K562 (cell line): ENCODE measurements around the gene SNIP1. TPM values are rescaled to one million over a fixed set of nuclear protein-coding genes. Genes with fewer than 3 reads are reported as not detected.

ENCODE experiments used
- BDP1 ChIP-seq: IDR thresholded peaks from 3 replicates; pipeline ENCODE4 v1.6.1; 2011; ENCODE audit not compliant: insufficient read length, insufficient read depth
- E2F5 ChIP-seq: sonication (generic); formaldehyde crosslinking; IDR thresholded peaks from 2 replicates; pipeline ENCODE4 v1.8.0; 2022; ENCODE audit warnings: mild to moderate bottlenecking, missing genetic modification reagents
- FOXO4 ChIP-seq: fragments of 450-650 bp; formaldehyde crosslinking; IDR thresholded peaks from 2 replicates; pipeline ENCODE4 v1.4.0; 2020; ENCODE audit warnings: mild to moderate bottlenecking, moderate library complexity
- KAT2B ChIP-seq: IDR thresholded peaks from one replicate; pipeline ENCODE4 v1.6.1; 2012; ENCODE audit warnings: low read depth, mild to moderate bottlenecking, control low read depth, inconsistent platforms, low read length, moderate library complexity
- KLF1 ChIP-seq: fragments of 450-650 bp; IDR thresholded peaks from 2 replicates; pipeline ENCODE4 v1.6.1; 2016; ENCODE audit warnings: missing genetic modification characterization, missing compliant biosample characterization
- NONO ChIP-seq, 2 experiments: fragments of 200-400 bp in 1 of 2; fragments of 450-650 bp in 1 of 2; formaldehyde crosslinking in 1 of 2; IDR thresholded peaks; 2 replicates each; pipeline ENCODE4 v1.6.1; 2017; ENCODE audit warnings: low read depth in 2 of 2, mild to moderate bottlenecking in 2 of 2, moderate library complexity in 2 of 2, low read length in 1 of 2
- NR2C1 ChIP-seq, 2 experiments: fragments of 450-650 bp; IDR thresholded peaks; 2 replicates each; pipeline ENCODE4 v1.6.1; 2017; ENCODE audit warnings: mild to moderate bottlenecking in 2 of 2, antibody characterized with exemption in 1 of 2, inconsistent platforms in 1 of 2, missing compliant biosample characterization in 1 of 2, missing genetic modification characterization in 1 of 2
- PHF8 ChIP-seq: fragments of 200-600 bp; sonication (generic); IDR thresholded peaks from 2 replicates; pipeline ENCODE4 v1.6.1; 2012; ENCODE audit warnings: mixed run types, mild to moderate bottlenecking, inconsistent platforms, low read length, moderate library complexity, borderline replicate concordance
- RBM17 ChIP-seq: fragments of 200-400 bp; formaldehyde crosslinking; IDR thresholded peaks from 2 replicates; pipeline ENCODE4 v1.6.1; 2017; ENCODE audit warnings: low read depth, mild to moderate bottlenecking, low read length, borderline replicate concordance
- RBM34 ChIP-seq: fragments of 200-400 bp; formaldehyde crosslinking; IDR thresholded peaks from 2 replicates; pipeline ENCODE4 v1.6.1; 2018; ENCODE audit warnings: low read length, borderline replicate concordance; ENCODE audit not compliant: insufficient read depth
- SMAD3 ChIP-seq: fragments of 450-650 bp; formaldehyde crosslinking; conservative IDR thresholded peaks from 2 replicates; pipeline ENCODE4 v1.4.0; 2020; ENCODE audit warnings: mild to moderate bottlenecking
- SNIP1 ChIP-seq: fragments of 450-650 bp; IDR thresholded peaks from 2 replicates; pipeline ENCODE4 v1.7.1; 2017; ENCODE audit warnings: low read depth, mild to moderate bottlenecking
- SRSF7 ChIP-seq: fragments of 200-400 bp; formaldehyde crosslinking; optimal IDR thresholded peaks from 2 replicates; pipeline ENCODE3; 2017; ENCODE audit warnings: mild to moderate bottlenecking, low read depth, low read length
- TBP ChIP-seq: optimal IDR thresholded peaks from 2 replicates; pipeline ENCODE3; 2011; ENCODE audit warnings: low read depth, low read length, improper control_type of control experiment
- TEAD2 ChIP-seq: fragments of 450-650 bp; IDR thresholded peaks from 2 replicates; pipeline ENCODE4 v1.6.1; 2016; ENCODE audit warnings: missing genetic modification characterization, control low read depth, missing compliant biosample characterization
- XRCC4 ChIP-seq: IDR thresholded peaks from one replicate; pipeline ENCODE4 v1.6.1; 2011; ENCODE audit not compliant: insufficient read depth, insufficient read length; ENCODE audit errors: extremely low read depth
- polyA plus RNA-seq, 8 experiments: library from polyadenylated mRNA; depleted of rRNA in 4 of 8; stranded (reverse) in 5 of 8; unstranded in 3 of 8; fragments of >200 nt; fragmentation: Nextera tagmentation in 2 of 8; fragmentation: Illumina TruSeq in 1 of 8; extraction: Ambion mirVana in 2 of 8; extraction: Trizol in 1 of 8; gene quantifications; 2 replicates each; pipeline versions ENCODE4 v1.2.1 to v1.2.3, GENCODE V29; 2011 to 2014; ENCODE audit warnings: inconsistent platforms in 1 of 8, missing spikeins in 1 of 8
- total RNA-seq, 7 experiments: library from RNA; depleted of rRNA in 6 of 7; stranded (reverse); fragments of >200 nt in 6 of 7; fragmentation: Illumina TruSeq in 2 of 7; extraction: Trizol in 2 of 7; gene quantifications; 2 replicates each; pipeline versions ENCODE4 v1.2.1 to v1.2.3, GENCODE V29; 2011 to 2021; ENCODE audit warnings: low replicate concordance in 1 of 7
- TF ChIP-seq, protein P1 (sequence below), 3 experiments: fragments of 200-800 bp in 1 of 3; fragments of 250-450 bp in 1 of 3; fragments of 450-650 bp in 1 of 3; sonication (Bioruptor Pico) in 1 of 3; sonication (Bioruptor generic) in 1 of 3; formaldehyde crosslinking in 1 of 3; IDR thresholded peaks; 2 replicates each; pipeline versions ENCODE4 v1.6.1 to v1.8.0; 2016 to 2022; ENCODE audit warnings: mild to moderate bottlenecking in 2 of 3, missing genetic modification characterization in 2 of 3, missing compliant biosample characterization in 1 of 3, moderate library complexity in 1 of 3
- TF ChIP-seq, protein P2 (sequence below): sonication (generic); formaldehyde crosslinking; IDR thresholded peaks from 2 replicates; pipeline ENCODE4 v1.8.1; 2023; ENCODE audit warnings: mild to moderate bottlenecking, missing genetic modification reagents

Gene SNIP1
- total and polyA plus RNA-seq, 9 of the 15 experiments (the other 6 are each of a cell fraction or from before 2014, with no cell fraction given) = 2.9 to 25.9 (median 14.6) TPM

GRCh38 chr1:37560401-37561132, 6.5 kb upstream of the SNIP1 start (continued):
- TF ChIP-seq, protein P1, sequence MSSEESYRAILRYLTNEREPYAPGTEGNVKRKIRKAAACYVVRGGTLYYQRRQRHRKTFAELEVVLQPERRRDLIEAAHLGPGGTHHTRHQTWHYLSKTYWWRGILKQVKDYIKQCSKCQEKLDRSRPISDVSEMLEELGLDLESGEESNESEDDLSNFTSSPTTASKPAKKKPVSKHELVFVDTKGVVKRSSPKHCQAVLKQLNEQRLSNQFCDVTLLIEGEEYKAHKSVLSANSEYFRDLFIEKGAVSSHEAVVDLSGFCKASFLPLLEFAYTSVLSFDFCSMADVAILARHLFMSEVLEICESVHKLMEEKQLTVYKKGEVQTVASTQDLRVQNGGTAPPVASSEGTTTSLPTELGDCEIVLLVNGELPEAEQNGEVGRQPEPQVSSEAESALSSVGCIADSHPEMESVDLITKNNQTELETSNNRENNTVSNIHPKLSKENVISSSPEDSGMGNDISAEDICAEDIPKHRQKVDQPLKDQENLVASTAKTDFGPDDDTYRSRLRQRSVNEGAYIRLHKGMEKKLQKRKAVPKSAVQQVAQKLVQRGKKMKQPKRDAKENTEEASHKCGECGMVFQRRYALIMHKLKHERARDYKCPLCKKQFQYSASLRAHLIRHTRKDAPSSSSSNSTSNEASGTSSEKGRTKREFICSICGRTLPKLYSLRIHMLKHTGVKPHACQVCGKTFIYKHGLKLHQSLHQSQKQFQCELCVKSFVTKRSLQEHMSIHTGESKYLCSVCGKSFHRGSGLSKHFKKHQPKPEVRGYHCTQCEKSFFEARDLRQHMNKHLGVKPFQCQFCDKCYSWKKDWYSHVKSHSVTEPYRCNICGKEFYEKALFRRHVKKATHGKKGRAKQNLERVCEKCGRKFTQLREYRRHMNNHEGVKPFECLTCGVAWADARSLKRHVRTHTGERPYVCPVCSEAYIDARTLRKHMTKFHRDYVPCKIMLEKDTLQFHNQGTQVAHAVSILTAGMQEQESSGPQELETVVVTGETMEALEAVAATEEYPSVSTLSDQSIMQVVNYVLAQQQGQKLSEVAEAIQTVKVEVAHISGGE (CRISPR knock-in tag; IDR thresholded peaks at IDR 0.05) = no peak
- no peak for TF ChIP-seq RBM34
- TF ChIP-seq TBP = no peak
- TF ChIP-seq SRSF7 = no peak
- TF ChIP-seq KLF1 (tag) = no peak
- no peak for TF ChIP-seq XRCC4
- peak; percentile 35; the same call in 1 of the 2 replicates for TF ChIP-seq TEAD2
- no peak for TF ChIP-seq SNIP1
- TF ChIP-seq PHF8 = no peak
- TF ChIP-seq NR2C1 (IDR thresholded peaks at IDR 0.05) = no peak
- TF ChIP-seq NR2C1 (tag; IDR thresholded peaks at IDR 0.05) = 0 out of 2 replicates have a peak, but pooled peaks have one; percentile 43
- TF ChIP-seq SMAD3 (CRISPR knock-in tag) = 0 out of 2 replicates have a peak, but pooled peaks have one; percentile 36
- TF ChIP-seq, protein P2, sequence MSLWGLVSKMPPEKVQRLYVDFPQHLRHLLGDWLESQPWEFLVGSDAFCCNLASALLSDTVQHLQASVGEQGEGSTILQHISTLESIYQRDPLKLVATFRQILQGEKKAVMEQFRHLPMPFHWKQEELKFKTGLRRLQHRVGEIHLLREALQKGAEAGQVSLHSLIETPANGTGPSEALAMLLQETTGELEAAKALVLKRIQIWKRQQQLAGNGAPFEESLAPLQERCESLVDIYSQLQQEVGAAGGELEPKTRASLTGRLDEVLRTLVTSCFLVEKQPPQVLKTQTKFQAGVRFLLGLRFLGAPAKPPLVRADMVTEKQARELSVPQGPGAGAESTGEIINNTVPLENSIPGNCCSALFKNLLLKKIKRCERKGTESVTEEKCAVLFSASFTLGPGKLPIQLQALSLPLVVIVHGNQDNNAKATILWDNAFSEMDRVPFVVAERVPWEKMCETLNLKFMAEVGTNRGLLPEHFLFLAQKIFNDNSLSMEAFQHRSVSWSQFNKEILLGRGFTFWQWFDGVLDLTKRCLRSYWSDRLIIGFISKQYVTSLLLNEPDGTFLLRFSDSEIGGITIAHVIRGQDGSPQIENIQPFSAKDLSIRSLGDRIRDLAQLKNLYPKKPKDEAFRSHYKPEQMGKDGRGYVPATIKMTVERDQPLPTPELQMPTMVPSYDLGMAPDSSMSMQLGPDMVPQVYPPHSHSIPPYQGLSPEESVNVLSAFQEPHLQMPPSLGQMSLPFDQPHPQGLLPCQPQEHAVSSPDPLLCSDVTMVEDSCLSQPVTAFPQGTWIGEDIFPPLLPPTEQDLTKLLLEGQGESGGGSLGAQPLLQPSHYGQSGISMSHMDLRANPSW (CRISPR knock-in tag) = no peak
- no peak for TF ChIP-seq NONO (IDR thresholded peaks at IDR 0.05; ENCODE audit: low read depth in 2 of 2, low read length in 1 of 2)
- no peak for TF ChIP-seq E2F5
- no peak for TF ChIP-seq KAT2B
- no peak for TF ChIP-seq RBM17
- no peak for TF ChIP-seq FOXO4
- no peak for TF ChIP-seq BDP1
